Measurements from ENCODE around the gene CRYBA1. TPM values are rescaled to one million over a fixed set of nuclear protein-coding genes. Genes with fewer than 3 reads are reported as not detected.

Gene CRYBA1
- total RNA-seq, 1 donor from 2014 or later: not detected

GRCh38 chr17:29209073-29209472 lies 37.6 kb upstream of the CRYBA1 start:
- peaks cover 5% of the 10 kb centered on the region for H3K4me1 Mint-ChIP-seq (ENCODE audit: unreplicated experiment)
- H3K9me3 Mint-ChIP-seq (ENCODE audit: unreplicated experiment): no peaks in the 10 kb centered on the region

GRCh38 chr17:29210879-29211278 lies 35.8 kb upstream of the CRYBA1 start:
- no peaks in the 10 kb centered on the region for H3K36me3 Mint-ChIP-seq (ENCODE audit: low read depth, unreplicated experiment)
- no peak for DNase-seq (ENCODE audit: low spot score)
- no peak overlapping the region for H3K27ac Mint-ChIP-seq (ENCODE audit: unreplicated experiment)
- H3K9me3 Mint-ChIP-seq (ENCODE audit: unreplicated experiment): no peaks in the 10 kb centered on the region
- no peak for TF ChIP-seq CTCF (IDR thresholded peaks at IDR 0.05; ENCODE audit: unreplicated experiment)
- H3K4me3 Mint-ChIP-seq (ENCODE audit: unreplicated experiment): no peak overlapping the region
- peaks cover 5% of the 10 kb centered on the region for H3K4me1 Mint-ChIP-seq (ENCODE audit: unreplicated experiment)
- peaks cover 4% of the 10 kb centered on the region for H3K27me3 Mint-ChIP-seq (ENCODE audit: unreplicated experiment)

More at GRCh38 chr17:29209073-29209472, 37.6 kb upstream of the CRYBA1 start:
- H3K36me3 Mint-ChIP-seq (ENCODE audit: low read depth, unreplicated experiment): no peaks in the 10 kb centered on the region
- no peak overlapping the region for H3K4me3 Mint-ChIP-seq (ENCODE audit: unreplicated experiment)
- no peak for TF ChIP-seq CTCF (IDR thresholded peaks at IDR 0.05; ENCODE audit: unreplicated experiment)
- peaks cover 2% of the 10 kb centered on the region for H3K27me3 Mint-ChIP-seq (ENCODE audit: unreplicated experiment)
- DNase-seq (ENCODE audit: low spot score): no peak
- no peak overlapping the region for H3K27ac Mint-ChIP-seq (ENCODE audit: unreplicated experiment)

DNA sequence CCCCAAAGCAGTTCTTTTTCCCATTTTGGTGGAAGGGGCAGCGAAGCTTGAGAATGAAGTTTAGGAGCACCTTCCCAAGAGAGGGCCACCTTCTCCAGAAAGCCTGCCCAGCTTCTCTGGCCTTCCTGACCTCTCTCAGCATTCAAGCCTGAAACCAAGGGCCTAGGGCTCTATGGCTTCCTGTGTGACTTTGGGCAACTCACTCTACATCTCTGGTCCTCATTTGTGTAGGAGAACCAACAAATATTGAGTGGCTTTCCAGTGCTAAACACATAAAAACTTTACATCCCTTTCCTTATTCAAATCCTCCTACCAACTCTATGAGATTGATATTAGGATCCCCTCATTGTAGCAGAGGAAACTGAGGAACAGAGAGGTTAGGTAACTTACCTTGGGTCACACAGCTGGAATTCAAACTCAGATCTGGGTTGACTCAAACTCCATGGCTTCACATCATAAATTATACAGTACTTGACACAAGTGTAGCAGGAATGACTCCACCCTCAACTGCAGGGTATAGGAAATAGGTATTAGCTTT lies 34.5 kb upstream of the CRYBA1 start:
- Mint-ChIP-seq H3K4me1 (ENCODE audit: unreplicated experiment) (peaks cover 5% of the 10 kb centered on the region), H3K27ac (ENCODE audit: unreplicated experiment) (no peak overlapping the region), H3K36me3 (ENCODE audit: low read depth, unreplicated experiment) (no peaks in the 10 kb centered on the region), H3K4me3 (ENCODE audit: unreplicated experiment) (no peak overlapping the region), H3K9me3 (ENCODE audit: unreplicated experiment) (no peaks in the 10 kb centered on the region), H3K27me3 (ENCODE audit: unreplicated experiment) (peaks cover 4% of the 10 kb centered on the region)
- DNase-seq (ENCODE audit: low spot score): no peak
- no peak for TF ChIP-seq CTCF (IDR thresholded peaks at IDR 0.05; ENCODE audit: unreplicated experiment)

- no peak for DNase-seq (ENCODE audit: low spot score)
- peaks cover 7% of the 10 kb centered on the region for H3K4me1 Mint-ChIP-seq (ENCODE audit: unreplicated experiment)
- H3K4me3 Mint-ChIP-seq (ENCODE audit: unreplicated experiment): no peak overlapping the region
- TF ChIP-seq CTCF (IDR thresholded peaks at IDR 0.05; ENCODE audit: unreplicated experiment): no peak
- no peaks in the 10 kb centered on the region for H3K36me3 Mint-ChIP-seq (ENCODE audit: low read depth, unreplicated experiment)
- H3K27ac Mint-ChIP-seq (ENCODE audit: unreplicated experiment): no peak overlapping the region
- no peaks in the 10 kb centered on the region for H3K9me3 Mint-ChIP-seq (ENCODE audit: unreplicated experiment)
- H3K27me3 Mint-ChIP-seq (ENCODE audit: unreplicated experiment): peaks cover 4% of the 10 kb centered on the region
These were observed 34.0 kb upstream of the CRYBA1 start for GRCh38 chr17:29212681-29213121.

GRCh38 chr17:29214215-29215146 lies 32.2 kb upstream of the CRYBA1 start:
- H3K4me1 Mint-ChIP-seq (ENCODE audit: unreplicated experiment): peaks cover 7% of the 10 kb centered on the region
- H3K9me3 Mint-ChIP-seq (ENCODE audit: unreplicated experiment): no peaks in the 10 kb centered on the region
- no peaks in the 10 kb centered on the region for H3K36me3 Mint-ChIP-seq (ENCODE audit: low read depth, unreplicated experiment)
- H3K27ac Mint-ChIP-seq (ENCODE audit: unreplicated experiment): no peak overlapping the region
- H3K27me3 Mint-ChIP-seq (ENCODE audit: unreplicated experiment): peaks cover 2% of the 10 kb centered on the region
- no peak overlapping the region for H3K4me3 Mint-ChIP-seq (ENCODE audit: unreplicated experiment)
- DNase-seq (ENCODE audit: low spot score): no peak
- TF ChIP-seq CTCF (IDR thresholded peaks at IDR 0.05; ENCODE audit: unreplicated experiment): no peak

All from endothelial cell (in vitro differentiated cells).